Peyer's patch (tissue), 4 donors: ENCODE measurements around the gene PPRC1. TPM values are rescaled to one million over a fixed set of nuclear protein-coding genes. Genes with fewer than 3 reads are reported as not detected.

Experiments
- DNase-seq, 3 donors: peaks; one replicate each; pipeline ENCODE4 v3.0.0-alpha.2; 2017 to 2019
- H3K27ac ChIP-seq, 4 donors: fragments of 200-600 bp; sonication (generic); one replicate each; pipeline ENCODE4 v1.5.1; 2016 to 2019
- H3K27me3 ChIP-seq, 2 donors: fragments of 200-600 bp; sonication (generic); one replicate each; pipeline ENCODE4 v1.5.1; 2019
- H3K36me3 ChIP-seq, 3 donors: fragments of 200-600 bp; sonication (generic); one replicate each; pipeline ENCODE4 v1.5.1; 2016 to 2019
- H3K4me1 ChIP-seq, 4 donors: fragments of 200-600 bp; sonication (generic); one replicate each; pipeline ENCODE4 v1.5.1; 2016 to 2019
- H3K4me3 ChIP-seq, 4 donors: fragments of 200-600 bp; sonication (generic); 1 replicate in 3 of 4; 2 replicates in 1 of 4; pipeline ENCODE4 v1.5.1; 2016 to 2019; ENCODE audit warnings: mild to moderate bottlenecking in 1 of 4
- H3K9me3 ChIP-seq, 4 donors: fragments of 200-600 bp; sonication (generic); one replicate each; pipeline ENCODE4 v1.5.1; 2016 to 2019; ENCODE audit warnings: mild to moderate bottlenecking in 1 of 4
- CTCF ChIP-seq, 6 experiments: fragments of 450-650 bp in 4 of 6; fragments of 200-600 bp in 2 of 6; sonication (generic) in 1 of 6; IDR thresholded peaks; one replicate each; pipeline ENCODE4 v1.5.1; 2017 to 2019; ENCODE audit warnings: antibody characterized with exemption in 6 of 6, mild to moderate bottlenecking in 3 of 6, moderate library complexity in 1 of 6
- POLR2A ChIP-seq, 2 donors: fragments of 450-650 bp; IDR thresholded peaks; one replicate each; pipeline ENCODE4 v1.5.1; 2017; ENCODE audit warnings: antibody characterized with exemption in 2 of 2, mild to moderate bottlenecking in 2 of 2, moderate library complexity in 2 of 2
- total RNA-seq, 4 donors: library from RNA; depleted of rRNA; stranded (reverse); fragments of >200 nt; gene quantifications; one replicate each; pipeline ENCODE4 v1.1.0, GENCODE V29; 2016

Gene PPRC1
- total RNA-seq, 4 donors from 2014 or later: 8.6 to 71.0 (median 24.0) TPM

GRCh38 chr10:102147561-102147960, 14.7 kb downstream of the PPRC1 start:
- TF ChIP-seq CTCF (IDR thresholded peaks at IDR 0.05) (no peak), POLR2A (IDR thresholded peaks at IDR 0.05) (no peak)
- peaks cover 0 to 5% (median 0%) of the 10 kb centered on the region in 4 donors for H3K4me1 ChIP-seq
- no peaks in the 10 kb centered on the region for H3K9me3 ChIP-seq
- H3K36me3 ChIP-seq: peaks cover 0 to 60% (median 0%) of the 10 kb centered on the region in 3 donors
- H3K4me3 ChIP-seq: no peak overlapping the region
- DNase-seq: no peak
- no peaks in the 10 kb centered on the region for H3K27me3 ChIP-seq
- no peak overlapping the region for H3K27ac ChIP-seq

GRCh38 chr10:102148275-102148674, 15.4 kb downstream of the PPRC1 start:
- Histone ChIP-seq H3K27me3 (no peaks in the 10 kb centered on the region), H3K9me3 (no peaks in the 10 kb centered on the region), H3K27ac (no peak overlapping the region), H3K4me3 (no peak overlapping the region), H3K4me1 (peaks cover 0 to 10% (median 3%) of the 10 kb centered on the region in 4 donors), H3K36me3 (peaks cover 0 to 53% (median 0%) of the 10 kb centered on the region in 3 donors)
- TF ChIP-seq POLR2A (IDR thresholded peaks at IDR 0.05): no peak
- TF ChIP-seq CTCF (IDR thresholded peaks at IDR 0.05): no peak
- no peak for DNase-seq

GRCh38 chr10:102150970-102151773, 18.3 kb downstream of the PPRC1 start:
- peak overlapping the region in 3 of 4 donors; percentile 62 to 83 (median 77) for H3K4me3 ChIP-seq
- peaks cover 0 to 17% (median 6%) of the 10 kb centered on the region in 4 donors for H3K4me1 ChIP-seq
- DNase-seq: no peak
- no peaks in the 10 kb centered on the region for H3K27me3 ChIP-seq
- no peak for TF ChIP-seq CTCF (IDR thresholded peaks at IDR 0.05)
- TF ChIP-seq POLR2A (IDR thresholded peaks at IDR 0.05): no peak
- H3K36me3 ChIP-seq: peaks cover 0 to 36% (median 0%) of the 10 kb centered on the region in 3 donors
- peak overlapping the region; percentile 84 to 94 (median 87) for H3K27ac ChIP-seq
- H3K9me3 ChIP-seq: no peaks in the 10 kb centered on the region

GRCh38 chr10:102151774-102152544, 19.1 kb downstream of the PPRC1 start, which contains the start of gene NOLC1:
Gene NOLC1 (plus strand): TSS chr10:102152389. CDS start chr10:102152411, 22 bp downstream.
- peak; percentile 99 to 100 (median 99) for DNase-seq
- Histone ChIP-seq H3K4me1 (peaks cover 0 to 17% (median 6%) of the 10 kb centered on the region in 4 donors), H3K9me3 (no peaks in the 10 kb centered on the region), H3K27me3 (no peaks in the 10 kb centered on the region), H3K27ac (peak within 1 kb of the TSS; percentile 84 to 94 (median 87)), H3K36me3 (peaks cover 0 to 33% (median 0%) of the 10 kb centered on the region in 3 donors), H3K4me3 (peak within 1 kb of the TSS; percentile 62 to 83 (median 77))
- peak; percentile 40 to 79 for TF ChIP-seq POLR2A (IDR thresholded peaks at IDR 0.05)
- no peak for TF ChIP-seq CTCF (IDR thresholded peaks at IDR 0.05)

- Histone ChIP-seq H3K27me3 (no peaks in the 10 kb centered on the region), H3K4me3 (peak overlapping the region; percentile 62 to 83 (median 77)), H3K9me3 (no peaks in the 10 kb centered on the region), H3K4me1 (peaks cover 0 to 17% (median 6%) of the 10 kb centered on the region in 4 donors), H3K27ac (peak overlapping the region; percentile 84 to 94 (median 87)), H3K36me3 (peaks cover 0 to 33% (median 0%) of the 10 kb centered on the region in 3 donors)
- TF ChIP-seq CTCF (IDR thresholded peaks at IDR 0.05) (no peak), POLR2A (IDR thresholded peaks at IDR 0.05) (no peak)
- no peak for DNase-seq
Measured at GRCh38 chr10:102152545-102152890, 19.7 kb downstream of the PPRC1 start.
